ENCODE data around the gene ZBTB48.

DNA sequence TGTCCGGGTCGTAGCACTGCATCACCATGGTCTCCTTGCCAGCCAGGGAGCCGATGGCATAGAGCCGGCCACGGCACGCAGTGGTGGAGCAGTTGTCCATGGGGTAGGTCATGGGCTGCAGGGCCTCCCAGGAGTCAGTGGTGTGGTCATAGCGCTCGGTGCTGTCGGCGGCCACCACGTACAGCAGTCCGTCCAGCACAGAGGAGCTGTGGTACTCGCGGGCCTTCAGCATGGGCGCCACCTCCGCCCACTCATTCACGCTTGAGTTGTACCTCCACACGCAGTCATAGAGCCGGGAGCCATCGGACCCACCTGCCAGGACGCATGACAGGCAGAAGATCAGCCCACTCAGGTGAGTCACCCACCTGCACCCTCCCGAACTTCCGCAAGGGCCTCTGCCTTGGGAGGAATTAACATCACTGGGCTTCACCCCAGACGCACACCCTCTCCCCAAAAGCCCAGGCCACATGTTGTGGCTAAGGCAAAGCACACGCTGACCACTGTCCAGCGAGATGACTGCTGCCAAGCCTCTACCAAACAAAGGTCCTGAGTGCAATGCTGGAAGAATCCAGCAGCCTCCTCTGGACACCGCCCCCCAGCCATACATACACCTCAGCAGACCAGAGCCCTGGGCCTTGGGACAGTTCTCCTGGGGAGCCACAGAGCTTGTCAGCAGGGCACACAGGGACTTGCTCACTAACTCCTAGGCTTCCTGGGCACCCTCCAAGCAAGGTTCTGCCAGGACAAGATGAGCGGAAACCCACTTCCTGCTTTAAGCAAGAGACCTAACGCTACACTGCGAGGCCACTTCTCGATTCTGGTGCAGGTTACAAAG lies 19.6 kb downstream of the ZBTB48 start:
- TF ChIP-seq, protein P1, sequence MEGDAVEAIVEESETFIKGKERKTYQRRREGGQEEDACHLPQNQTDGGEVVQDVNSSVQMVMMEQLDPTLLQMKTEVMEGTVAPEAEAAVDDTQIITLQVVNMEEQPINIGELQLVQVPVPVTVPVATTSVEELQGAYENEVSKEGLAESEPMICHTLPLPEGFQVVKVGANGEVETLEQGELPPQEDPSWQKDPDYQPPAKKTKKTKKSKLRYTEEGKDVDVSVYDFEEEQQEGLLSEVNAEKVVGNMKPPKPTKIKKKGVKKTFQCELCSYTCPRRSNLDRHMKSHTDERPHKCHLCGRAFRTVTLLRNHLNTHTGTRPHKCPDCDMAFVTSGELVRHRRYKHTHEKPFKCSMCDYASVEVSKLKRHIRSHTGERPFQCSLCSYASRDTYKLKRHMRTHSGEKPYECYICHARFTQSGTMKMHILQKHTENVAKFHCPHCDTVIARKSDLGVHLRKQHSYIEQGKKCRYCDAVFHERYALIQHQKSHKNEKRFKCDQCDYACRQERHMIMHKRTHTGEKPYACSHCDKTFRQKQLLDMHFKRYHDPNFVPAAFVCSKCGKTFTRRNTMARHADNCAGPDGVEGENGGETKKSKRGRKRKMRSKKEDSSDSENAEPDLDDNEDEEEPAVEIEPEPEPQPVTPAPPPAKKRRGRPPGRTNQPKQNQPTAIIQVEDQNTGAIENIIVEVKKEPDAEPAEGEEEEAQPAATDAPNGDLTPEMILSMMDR (IDR thresholded peaks at IDR 0.05): no peak
- TF ChIP-seq POLR2A (IDR thresholded peaks at IDR 0.05) (no peak), EP300 (IDR thresholded peaks at IDR 0.05) (no peak), POLR2AphosphoS5 (IDR thresholded peaks at IDR 0.05) (no peak)

Measured in sigmoid colon (tissue), 4 donors.